Measurements from ENCODE around the gene KCTD17. TPM values are rescaled to one million over a fixed set of nuclear protein-coding genes. Genes with fewer than 3 reads are reported as not detected.
"Not testable (repeated sequence)": the region's sequence is repeated elsewhere in the genome, so short reads cannot be mapped to it uniquely, and the experiment has no call there.

KCTD17 gene
- polyA plus RNA-seq, 3 donors, result 26.0 to 34.5 (median 32.8) TPM

DNA sequence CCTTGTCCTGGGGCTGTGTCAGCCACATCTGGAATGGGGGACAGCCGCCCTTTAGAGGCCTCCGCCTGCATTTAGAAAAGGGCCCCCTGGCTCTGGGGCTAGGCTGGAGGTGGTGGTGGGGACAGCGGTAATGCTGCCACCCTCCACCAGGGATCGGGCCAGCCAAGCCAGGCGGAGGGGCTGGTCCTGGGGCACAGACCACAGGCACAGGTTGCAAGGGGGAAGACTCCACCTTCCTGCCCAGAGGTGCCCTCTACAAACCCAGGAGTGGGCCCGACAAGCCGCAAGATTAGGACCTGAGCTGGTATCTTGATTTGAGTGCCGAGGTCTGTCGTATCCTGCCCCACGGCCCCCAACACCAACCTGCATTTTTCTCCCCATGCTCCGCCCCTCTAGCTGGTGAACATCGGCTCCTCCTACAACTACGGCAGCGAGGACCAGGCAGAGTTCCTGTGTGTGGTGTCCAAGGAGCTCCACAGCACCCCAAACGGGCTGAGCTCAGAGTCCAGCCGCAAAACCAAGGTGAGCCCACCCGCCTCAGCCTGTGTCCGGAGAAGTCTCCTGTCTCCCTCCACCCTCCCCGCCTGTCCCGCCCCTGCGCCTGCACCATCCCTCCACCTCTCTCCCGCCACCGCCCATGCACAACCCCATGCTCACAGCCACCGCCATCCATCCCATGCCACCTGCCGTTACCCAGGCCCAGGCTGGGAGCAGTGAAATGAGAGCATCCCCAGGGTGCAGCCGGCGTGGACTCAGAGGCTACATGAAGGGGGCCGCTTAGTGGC is 7.6 kb downstream of the KCTD17 start:
- DNase-seq, result no peak

DNA sequence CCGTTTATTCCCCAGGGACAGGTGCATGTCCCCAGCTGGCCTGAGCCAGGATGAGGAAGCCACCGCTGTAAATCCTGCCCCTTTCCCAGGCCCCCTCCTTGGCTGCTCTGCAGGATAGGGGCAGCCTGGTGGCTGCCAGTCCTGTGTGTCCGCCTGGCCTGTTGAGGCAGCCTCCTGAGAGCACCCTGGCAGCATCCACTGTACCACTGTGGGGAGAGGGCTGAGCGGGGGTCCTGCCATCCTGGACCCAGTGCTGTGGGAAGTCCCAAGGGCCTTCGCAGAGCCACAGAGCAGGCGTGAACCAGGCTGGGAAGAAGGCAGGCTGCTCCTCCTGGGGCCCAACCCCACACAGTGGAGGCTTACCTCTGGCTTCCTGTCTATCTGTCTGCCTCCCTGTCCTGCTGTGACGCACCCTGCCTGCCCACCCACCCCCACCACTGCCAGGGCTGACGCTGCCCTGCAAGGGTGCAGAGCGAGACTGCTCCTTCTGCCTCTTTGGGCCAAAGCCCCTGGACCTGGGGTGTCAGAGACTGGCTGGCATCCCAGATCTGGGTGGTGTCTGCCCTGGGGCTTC is 8.4 kb downstream of the KCTD17 start:
- no peak for DNase-seq

DNA sequence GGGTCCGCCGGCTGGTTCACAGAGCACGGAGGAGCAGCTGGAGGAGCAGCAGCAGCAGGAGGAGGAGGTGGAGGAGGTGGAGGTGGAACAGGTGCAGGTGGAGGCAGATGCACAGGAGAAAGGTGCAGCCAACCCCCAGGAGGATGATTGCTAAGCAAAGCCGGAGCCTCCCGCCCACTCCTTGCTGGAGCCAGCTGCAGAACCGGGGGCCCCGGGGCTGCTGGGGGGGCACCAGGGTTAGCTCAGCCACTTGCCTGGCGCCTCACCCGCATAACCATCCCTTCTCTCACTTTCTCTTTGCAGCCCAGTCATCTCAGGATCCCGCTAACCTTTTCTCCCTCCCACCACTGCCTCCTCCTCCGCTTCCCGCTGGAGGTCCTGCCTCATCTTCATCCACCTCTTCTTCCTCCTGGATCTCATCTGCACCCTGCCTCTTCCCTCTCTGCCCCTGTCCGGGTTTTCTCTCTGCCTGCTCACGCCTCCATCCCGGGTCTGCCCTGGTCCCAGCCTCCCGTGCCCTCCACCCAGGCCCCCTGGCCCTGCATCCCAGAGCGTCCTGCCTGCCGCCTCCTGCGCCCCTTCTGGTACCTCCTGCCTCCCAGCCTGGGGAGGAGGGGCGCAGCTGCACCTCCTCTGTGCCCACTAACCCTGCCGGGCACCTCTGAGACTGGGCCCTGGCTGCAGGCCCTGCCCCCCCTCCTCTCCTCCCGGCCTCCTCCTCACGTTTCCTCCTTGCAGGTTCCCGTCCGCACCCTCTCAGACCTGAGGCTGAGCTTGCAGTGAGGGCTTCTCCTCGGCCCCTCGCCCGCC is 9.5 kb downstream of the KCTD17 start:
- no peak for DNase-seq

DNA sequence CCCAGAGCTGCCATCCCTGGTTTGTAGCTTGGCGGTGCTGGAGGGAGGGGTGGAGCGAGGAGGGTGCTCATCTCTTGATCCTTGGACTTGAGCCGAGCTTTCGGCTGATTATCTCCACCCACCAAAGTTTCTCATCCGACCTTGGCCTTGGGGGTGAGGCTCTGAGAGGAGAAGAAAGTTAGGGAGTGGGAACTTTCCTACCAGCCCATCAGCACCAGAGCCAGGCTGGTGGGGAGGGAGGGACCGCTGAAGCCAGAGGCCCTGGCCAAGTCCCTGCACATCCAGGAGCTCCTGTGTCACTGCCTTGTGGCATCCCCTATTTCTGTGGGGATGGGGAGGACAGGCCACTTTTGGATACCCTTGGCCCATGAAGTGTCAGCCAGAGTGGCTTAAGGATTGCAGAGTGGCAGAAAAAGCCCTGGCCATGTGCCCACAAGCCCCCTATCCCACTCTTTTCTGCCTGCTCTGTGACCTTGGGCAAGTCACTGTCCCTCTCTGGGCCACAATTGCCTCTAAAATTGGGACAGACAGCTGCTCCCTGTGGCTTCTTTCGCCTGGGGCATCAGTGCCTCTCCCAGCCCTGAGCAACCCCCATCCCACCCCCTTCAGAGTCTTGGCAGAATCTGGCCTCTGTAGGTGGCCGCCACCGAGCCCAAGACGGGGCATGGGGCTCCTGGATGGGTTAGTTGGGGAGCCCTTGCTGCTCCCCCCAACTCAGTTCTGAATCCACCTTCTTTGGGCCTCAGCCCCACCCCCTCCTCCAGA is 10.3 kb downstream of the KCTD17 start:
- no peak for DNase-seq

DNA sequence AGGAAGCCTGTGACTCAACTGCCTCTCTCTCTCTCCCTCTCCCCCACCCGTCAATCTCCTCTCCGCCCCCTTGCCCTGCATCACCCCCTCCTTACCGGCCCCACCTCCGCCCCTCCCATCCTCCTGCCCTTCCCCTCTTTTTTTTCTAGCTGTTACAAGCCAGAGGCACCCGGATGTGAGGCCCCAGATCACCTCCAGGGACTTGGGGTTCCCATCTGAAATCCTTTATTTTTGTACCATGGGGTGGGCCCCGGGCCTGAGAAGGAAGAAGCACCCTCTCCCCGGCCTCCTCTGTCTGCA is 10.8 kb downstream of the KCTD17 start:
- DNase-seq, result no peak

DNA sequence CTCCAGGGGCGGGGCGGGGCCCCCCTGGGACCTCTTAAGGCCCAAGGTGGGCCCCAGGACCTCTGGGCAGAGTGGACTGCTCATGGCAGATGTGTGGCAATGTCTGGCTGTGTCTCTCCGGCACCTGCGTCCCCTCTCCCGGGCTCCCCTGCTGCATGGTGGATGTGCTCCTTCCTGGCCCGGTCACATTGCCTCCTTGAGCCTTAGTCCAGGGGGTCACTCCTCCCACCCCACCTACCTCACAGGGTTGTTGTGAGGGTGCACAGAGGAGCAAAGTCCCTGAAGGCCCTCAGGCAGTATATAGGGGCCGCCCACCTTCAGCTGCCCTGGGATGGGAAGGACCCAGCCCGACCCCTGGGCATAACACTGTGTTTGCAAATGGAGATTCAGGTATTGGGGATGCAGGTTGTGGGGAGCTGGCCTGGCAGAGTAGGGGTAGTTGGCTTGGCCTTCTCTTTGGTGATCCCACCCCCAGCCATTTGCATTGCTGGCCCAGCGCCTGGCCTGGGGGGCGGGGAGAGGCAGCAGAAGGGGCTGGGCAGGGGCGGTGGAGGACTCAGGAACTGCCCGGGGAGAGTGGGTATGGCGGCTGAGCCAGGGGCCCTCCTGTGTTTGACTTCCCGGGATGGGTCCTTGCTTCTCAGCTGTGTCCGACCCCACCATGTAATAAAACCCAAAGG is 11.3 kb downstream of the KCTD17 start:
- DNase-seq, result no peak

DNA sequence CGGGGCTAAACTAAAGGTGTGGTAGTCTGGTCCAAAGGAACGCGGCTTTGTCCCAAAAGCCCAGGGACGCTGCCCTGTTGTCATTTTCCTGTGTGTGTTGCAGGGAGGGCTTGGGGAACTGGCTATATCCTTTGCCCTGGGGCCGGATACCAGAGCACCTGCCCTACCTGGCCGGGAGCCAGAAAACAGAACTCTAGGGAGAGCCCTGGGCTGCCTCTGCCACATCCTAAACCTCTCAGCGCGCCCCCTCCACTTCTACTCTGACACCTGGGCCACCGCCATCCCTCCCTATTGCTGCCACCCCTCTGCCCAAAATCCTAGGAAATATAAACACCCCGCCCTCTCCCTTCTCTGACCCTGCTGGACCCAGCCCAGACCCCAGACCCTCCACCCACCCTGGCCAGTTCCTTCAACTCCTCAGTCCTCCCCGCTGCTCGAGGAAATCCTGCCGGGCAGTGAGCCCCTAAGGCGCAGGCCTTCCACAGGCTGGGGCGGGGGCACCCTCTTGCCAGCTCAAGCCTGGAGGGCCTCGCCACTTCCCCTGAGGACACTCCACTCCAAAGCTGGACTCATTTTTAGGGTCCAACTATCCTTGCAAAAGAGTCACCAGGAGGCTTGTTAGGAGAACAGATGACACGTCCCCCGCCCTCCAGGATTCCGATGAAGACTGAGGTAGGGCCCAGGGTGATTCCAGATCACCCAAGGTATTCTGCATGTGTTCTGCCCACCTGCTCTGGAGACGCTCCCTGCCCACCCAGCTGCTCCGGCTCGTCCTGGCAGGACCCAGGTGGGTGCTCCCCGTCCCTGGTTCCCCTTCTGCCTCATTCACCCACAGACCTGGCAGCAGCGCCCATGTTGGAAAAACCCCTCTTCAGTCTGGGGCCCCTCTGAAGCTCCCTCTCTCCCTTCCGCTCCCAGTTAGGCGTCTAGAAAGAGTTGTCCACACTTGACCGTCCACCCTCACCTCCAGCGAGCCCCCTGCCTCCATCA is 12.2 kb downstream of the KCTD17 start:
- DNase-seq, result no peak

DNA sequence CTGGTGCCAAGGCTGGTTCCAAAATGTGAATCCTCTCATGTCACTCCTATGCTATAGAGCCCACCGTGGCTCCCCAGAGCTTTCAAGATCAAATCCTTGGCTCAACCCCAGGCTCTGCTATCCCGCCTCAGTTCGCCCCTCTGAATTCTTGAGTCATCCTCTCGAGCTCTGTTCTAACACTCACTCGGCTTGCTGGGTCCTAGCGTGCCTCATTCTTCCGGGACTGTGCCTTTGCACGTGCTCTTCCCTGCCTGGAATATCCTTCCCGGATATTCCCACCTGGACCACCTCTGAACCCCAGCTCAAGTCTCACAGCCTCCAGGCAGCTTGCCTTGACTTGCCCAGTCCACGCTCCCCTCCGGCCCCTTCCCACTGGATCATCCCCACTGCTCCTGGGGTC is 13.0 kb downstream of the KCTD17 start:
- no peak for DNase-seq

DNA sequence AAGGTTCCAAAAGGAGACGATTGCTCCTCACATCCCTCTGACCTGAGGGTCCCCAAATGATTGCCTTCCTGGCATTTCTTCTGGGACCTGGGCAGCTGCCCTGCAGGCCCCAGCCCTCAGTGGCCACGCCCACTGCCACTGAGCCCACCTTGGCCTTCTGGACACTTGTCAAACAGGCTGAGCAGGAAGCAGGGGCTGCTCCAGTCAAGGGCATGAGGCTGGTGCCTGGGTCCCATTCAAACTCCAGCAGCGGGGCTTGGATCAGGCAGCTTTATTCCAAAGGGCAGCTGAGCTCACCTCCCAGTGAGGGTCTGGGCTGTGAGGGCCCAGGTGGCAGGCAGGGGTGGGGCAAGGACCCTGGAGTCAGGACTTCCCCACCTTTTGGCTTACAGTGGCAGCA is 13.6 kb downstream of the KCTD17 start:
- DNase-seq, result no peak

DNA sequence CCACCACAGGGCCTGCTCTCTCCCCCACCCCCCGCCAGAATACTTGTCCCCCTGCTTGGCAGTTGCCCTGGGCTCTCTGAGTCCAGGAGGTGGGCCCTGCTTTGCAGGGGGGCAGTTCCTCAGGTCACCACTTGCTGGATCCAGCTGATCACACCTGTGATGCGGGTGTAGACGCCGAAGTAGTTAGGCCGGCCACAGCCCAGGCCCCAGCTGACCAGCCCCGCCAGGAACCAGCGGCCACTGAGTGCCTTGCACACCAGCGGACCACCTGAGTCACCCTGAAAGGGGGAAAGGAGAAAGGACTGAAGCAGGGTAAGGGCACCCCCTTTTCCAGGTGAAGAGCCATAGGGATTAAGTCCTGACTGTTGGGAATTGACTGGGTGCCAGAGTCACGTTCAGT is 14.4 kb downstream of the KCTD17 start:
- no peak for DNase-seq

DNA sequence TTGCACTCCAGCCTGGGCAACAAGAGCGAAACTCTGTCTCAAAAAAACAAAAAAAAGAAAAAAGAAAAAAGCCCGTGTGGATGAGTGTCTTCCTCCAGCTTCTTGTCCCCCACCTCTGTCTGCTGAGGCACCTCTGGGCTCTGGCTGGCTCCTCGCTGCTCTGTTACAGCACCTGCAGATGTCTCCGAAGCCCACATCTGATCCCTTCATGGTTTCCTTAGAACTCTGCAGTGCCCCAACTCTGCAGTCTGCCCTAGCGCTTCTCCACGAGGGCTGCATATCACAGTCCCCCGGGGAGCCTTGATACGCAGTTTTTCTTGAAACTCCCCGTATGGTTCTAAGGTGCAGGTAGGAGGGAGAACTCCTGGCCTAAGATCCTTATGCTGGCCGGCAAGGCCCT is 15.9 kb downstream of the KCTD17 start:
- DNase-seq, result no peak

DNA sequence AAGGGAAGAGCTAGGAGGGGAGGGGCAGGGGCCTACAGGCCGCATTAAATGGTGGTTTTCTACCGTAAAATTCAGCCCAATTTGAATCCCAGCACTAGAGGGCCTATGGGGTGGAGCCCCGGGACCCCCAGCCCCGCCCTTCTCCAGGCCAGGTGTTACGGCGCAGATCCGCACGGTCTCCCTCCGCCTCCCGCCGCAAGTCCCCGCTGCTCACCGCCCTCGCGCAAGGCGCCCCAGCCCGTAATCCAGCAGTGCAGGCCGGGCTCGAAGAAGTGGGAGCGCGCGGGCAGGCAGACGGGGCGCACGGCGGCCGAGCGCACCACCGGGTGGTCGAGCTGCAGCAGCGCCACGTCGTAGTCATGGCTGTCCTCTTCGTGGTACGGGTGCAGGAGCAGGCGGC is 17.3 kb downstream of the KCTD17 start:
- no peak for DNase-seq

DNA sequence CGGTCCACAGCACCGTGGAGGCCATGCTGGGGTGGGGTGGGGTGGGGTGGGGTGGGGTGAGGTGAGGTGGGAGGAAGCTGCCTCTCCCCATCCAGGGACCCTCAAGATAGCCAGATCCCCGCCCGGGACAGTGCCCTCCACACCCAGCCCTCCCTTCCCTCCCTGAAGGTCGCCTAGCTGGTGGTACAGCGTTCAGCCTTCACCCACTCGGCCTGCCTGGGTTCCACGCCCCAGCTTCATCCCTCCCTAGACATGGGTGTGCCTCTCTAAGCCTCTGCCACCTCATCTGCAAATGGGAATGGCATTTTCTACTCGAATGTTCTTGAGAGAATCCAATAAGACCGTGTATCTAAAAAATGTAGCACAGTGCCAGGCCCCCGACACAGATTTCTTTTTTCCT is 17.8 kb downstream of the KCTD17 start:
- DNase-seq, result no peak

DNA sequence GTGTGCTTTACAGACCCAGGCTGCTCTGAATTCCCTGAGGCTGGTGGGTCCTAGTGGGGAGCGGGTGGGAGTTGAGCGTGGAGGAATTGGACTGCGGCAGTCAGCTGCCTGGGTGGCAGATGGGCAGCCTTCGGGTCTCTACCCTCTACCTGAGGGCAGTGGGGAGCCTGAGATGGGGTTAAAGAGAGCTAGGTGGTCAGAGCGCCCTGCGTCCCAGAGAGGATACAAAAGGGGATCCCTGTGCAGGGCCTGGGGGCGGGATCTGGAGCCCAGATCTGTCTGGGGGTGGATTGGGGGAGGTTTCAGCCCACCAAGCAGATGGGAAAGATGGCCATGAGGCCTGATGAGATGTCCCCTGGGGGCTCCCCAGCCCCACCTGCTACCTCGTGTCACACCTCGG is 18.2 kb downstream of the KCTD17 start:
- DNase-seq, result no peak

DNA sequence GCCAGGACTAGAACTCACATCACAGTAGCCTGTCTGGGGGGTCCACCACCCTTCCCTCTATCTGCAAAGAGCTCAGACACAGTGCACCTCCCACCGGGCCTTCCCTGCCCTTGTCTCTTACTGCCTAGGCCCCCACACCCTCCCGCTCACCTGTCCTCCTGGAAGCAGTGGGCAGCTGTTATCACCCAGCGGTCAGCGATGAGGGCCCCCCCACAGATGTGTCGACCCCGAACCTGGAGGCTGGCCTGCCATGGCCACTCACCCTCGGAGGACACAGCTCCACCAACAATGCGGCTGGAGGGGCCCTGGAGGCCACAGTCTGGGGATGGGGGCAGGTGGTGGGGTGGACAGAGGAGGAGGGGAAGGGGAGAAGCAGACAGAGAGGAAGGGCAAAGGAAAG is 18.8 kb downstream of the KCTD17 start:
- no peak for DNase-seq

DNA sequence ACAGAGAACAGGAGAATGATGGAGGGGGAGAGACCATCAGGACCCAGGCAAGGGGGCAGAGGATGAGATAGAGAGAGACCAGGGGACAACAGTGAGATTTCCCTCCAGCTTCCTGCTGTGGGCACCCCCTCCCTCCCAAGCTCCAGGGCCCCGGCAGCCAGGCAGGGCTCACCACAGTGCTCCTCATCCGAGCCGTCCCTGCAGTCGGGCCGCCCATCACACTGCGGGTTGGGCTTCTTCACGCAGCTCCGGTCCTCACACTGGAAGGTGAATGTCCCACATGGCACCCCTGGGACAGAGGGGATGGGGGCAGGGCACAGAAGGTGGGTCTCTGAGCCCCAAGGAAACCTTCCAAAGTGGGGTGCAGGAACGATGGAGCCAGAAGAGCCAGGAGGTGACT is 19.2 kb downstream of the KCTD17 start:
- DNase-seq, result no peak

DNA sequence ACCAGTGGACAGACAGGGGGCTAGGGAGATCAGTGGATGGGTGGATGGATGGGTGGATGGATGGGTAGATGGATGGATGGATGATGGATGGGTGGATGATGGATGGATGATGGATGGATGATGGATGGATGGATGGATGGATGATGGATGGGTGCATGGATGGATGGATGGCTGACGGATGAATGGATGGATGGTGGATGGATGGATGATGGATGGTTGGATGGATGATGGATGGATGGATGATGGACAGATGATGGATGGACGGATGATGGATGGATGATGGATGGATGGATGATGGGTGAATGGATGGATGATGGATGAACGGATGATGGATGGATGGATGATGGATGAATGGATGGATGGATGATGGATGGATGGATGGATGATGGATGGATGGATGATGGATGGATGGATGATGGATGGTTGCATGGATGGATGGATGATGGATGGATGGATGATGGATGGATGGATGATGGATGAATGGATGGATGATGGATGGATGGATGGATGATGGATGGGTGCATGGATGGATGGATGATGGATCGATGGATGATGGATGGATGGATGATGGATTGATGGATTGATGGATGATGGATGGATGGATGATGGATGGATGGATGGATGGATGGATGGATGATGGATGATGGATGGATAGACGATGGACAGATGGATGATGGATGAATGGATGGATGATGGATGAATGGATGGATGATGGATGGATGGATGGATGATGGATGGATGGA is 20.5 kb downstream of the KCTD17 start:
- not testable (repeated sequence) for DNase-seq

DNA sequence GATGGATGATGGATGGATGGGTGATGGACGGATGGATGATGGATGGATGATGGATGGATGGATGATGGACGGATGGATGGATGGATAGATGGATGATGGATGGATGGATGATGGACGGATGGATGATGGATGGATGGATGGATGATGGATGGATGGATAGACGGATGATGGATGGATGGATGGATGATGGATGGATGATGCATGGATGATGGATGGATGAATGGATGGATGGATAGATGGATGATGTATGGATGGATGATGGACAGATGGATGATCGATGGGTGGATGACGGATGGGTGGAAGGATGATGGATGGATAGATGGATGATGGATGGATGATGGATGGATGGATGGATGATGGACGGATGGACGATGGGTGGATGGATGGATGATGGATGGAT is 21.1 kb downstream of the KCTD17 start:
- DNase-seq, result no peak

DNA sequence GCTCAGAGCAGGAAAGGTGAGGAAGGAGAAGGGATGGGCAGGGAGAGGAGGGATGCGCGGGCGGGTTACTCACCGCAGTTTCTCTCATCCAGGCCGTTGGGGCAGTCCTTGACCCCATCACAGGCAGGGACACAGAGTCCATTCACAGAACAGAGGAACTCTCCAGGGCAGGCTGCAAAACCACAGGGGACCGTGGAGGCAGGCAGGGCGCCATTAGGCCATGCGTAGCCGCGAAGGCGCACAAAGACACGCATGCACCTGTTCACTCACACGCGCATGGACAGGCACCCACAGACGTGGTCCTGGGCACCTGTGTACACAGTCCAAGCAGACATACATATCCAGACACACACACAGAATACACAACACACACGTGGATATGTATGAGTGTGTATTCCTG is 23.0 kb downstream of the KCTD17 start:
- no peak for DNase-seq

DNA sequence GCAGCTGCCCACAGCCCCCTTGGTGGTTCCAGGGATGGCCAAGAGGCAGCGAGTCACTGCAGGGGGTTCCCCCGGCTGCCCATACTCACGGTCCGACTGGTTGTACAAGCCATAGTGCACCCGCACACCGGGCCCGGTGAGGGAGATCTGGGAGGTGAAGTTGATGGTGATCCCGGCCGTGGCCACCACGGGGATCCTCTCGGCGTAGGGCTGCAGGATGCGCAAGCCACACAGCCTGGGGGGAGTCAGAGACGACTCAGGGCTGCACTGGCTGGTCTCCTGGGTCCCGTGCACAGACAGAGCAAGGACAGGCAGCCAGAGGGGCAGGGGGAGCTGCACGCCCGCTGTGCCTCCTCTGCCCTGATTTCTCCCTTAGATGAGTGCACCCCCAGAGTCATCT is 23.5 kb downstream of the KCTD17 start:
- no peak for DNase-seq

All from renal pelvis (tissue), 4 donors.